Activated CD4-positive, alpha-beta T cell treated with anti-CD3 and anti-CD28 coated beads, Interleukin-2, amount 50 U/mL, for 16 hours (primary cell): ENCODE measurements around the gene DAZAP1.
"Not testable (repeated sequence)": the region's sequence is repeated elsewhere in the genome, so short reads cannot be mapped to it uniquely, and the experiment has no call there.

Source experiments
- DNase-seq: peaks from one replicate; pipeline ENCODE4 v3.0.0-alpha.2; 2020

Gene DAZAP1

DNA sequence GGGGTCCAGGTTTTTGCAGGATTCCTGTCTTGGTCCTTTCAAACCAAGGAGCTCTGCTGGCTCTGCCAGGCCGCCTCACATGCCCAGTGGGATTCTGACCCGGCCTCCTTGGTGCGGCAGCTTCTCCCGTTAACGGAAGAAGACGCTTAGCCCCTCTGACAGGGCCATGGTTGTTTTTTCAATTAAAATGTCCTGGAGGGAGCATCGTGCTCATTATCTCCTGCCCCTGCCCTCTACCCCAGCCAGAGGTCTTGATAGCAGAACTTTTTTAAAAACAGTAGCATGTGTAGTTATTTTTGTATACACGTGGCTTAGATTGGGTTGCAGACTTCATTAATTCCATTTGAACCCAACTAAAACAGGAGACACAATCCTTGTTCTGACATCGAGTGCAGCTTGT lies 19.4 kb downstream of the DAZAP1 start:
- no peak for DNase-seq

DNA sequence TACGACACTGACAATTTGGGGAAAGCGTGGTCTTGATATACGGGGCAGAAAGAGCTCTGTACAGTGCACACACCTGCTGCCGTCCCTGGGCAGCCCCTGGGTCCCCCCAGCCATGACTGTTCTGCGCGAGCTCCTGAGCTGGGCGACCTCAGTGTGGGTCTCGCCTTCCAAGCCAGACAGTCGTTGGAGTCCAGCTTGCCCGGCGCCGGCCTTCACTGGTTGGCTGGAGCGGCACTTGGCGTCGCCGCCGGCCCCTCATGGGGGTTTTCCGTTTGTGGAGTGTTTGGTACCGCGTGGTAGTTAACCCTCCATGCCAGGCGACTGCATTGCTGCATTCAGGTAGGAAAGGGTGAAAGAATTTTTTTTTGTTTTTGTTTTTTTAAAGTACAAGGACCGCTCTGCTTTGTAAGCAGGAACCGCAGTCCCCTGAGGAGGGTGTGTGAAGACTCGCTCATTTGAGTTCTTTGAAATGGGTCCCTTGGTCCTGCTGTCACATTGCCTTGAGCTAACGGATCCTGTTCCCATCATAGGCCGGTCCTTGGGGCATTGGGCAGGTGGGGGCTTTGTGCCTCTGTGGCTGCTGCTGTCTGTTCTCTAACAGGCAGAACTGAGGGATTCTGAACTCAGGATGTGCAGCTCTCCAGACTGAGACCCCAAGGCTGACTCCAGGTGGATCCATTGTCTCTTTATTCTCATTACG lies 20.0 kb downstream of the DAZAP1 start:
- no peak for DNase-seq

DNA sequence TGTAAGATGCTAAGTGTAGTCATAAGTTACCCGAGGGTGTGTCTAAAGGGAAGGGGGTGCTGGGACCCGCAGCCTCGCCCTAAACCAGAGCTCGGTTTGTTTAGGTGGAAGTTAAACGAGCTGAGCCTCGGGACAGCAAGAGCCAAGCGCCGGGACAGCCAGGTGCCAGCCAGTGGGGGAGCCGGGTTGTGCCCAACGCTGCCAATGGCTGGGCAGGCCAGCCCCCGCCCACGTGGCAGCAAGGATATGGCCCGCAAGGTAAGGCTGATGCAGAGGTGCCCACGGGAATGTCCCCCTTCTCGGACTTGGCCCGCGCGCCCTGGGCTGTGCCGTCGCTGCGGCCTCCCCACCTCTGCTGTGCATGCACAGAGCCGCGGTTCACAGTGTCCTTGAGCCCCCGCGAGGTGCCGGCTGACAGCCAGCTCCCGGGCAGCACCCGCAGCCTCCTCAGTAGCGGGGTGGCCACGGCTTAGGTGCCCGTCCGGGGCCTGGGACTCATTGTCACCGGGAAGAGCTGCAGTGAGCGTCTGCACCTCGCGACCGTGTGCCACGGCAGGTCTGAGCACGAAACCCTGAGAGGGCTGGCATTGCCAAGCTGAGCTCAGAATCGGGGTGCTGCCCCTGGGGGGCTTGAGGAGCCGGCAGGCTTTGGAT lies 21.5 kb downstream of the DAZAP1 start:
- DNase-seq: no peak

DNA sequence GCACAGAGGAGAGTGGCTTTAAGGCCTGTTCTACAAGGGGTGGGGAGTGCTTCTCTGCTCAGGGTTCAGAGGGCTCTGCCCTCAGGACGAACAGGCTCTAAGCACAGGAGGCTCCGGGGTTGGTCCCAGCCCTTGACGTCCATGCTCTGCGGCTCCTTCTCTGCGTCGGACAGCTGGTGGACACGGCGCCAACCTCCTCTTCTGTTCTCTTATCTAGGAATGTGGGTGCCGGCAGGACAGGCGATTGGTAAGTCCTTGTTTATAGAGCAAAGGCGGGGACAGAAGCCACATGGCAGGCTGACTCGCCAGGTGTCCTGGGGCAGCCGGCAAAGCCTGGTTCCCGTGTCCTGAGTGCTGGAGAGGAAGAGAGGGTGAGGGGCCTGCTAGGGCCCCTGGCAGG lies 22.4 kb downstream of the DAZAP1 start:
- no peak for DNase-seq

DNA sequence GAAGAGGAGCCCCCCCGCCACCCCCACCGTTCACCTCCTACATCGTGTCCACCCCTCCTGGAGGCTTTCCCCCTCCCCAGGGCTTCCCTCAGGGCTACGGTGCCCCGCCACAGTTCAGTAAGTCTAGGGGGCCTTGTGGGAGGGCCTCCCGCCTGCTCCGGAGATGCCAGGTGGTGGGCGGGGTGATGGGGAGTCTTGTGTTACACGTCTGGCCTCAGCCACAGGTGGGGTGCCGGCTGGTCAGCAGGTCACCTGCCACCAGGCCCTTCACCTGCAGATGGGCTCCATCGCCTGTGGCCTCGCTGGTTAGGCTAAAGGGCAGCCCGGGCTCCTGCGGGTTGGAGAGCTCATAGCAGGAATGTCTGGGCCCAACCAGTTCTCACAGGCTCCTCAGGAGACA lies 22.9 kb downstream of the DAZAP1 start:
- no peak for DNase-seq

DNA sequence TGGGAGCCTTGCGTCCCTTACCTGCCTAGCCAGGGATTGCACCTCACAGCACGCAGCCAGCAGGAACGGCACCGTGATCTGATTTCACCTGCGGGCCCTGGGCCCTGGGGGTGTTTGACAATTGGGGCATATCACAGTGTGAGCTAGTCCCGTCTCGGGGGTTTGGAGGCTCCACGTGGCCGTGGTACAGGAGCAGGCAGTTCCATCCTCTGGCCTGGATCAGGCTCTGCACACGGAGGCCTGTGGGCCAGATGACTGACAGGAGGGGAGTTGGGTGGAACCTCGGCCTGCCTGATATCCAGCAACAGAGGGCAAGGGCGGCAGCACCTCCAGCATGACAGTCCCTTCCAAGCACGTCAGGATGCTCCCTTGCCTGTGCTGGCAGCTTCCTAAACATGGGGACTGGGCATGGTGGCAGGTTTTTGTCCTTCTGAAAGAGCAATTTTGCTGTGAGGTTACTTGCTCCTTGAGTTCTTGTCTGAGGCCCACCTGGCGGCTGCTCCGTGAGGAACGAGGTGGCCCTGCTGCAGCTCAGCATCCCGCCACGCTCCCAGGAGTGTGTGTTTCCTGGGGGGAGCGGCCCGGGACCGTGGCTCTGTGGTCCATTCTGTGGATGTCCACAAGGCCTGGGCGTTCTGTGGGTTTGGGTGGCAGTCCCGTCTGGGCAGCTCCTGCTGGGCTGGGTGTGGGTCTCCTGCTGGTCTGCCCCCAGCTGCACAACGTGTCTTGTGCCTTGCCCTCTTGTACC lies 24.5 kb downstream of the DAZAP1 start:
- DNase-seq: no peak

DNA sequence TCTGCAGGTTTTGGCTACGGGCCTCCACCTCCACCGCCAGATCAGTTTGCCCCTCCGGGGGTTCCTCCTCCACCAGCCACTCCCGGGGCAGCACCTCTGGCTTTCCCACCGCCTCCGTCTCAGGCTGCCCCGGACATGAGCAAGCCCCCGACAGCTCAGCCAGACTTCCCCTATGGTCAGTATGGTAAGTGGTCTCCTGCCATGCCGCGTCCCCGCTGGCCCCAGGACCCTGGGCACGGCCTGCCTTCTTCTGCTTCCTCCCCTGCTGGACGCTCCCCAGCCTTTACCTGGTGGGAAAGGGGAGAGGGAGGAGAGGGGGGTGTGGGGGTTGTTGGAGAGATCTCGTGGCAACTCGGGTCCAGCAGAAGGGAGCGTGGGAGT lies 25.1 kb downstream of the DAZAP1 start:
- DNase-seq: no peak

DNA sequence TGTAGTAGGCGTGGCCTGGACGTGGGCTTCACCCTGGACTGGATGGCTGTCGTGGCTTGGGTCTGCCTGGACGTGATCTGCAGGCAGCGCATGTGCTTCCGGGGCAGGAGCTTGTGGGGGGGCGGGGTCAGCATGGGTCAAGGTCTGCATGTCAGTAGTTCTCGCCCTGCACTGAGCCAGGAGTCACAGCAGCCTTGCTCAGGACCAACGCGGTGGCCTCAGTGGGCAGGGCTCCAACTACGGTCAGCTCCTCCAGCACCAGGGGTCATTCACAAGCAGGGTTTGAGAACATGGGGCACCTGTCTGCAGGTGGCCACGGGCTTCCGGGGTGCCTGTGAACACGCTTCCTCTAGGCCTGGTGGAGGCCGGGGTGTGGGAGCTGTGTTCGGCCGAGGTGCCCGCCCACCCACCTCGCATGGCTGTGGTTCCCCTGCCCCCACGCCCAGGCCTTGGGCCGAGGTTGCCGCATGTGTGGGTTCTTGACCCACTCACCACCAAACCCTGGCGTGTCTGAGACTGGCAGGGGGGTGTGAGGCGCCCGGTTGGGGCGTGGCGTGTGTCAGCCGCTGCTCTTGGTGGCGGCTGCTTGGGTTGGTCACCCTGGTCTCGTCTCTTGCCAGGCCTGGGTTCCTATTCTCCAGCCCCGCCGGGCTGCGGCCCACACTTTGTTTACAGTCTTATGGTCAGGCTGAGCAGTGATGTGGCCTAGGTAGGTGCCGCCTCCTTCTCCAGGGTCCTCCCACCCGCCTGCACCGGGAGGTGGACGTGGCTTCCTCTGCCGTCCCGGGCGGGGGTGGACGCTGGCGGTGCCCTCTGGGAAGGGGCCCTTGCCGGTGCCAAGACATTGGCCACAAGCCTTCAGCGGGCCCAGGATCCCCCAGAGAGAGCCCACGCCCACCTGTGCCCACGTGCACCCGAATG lies 26.0 kb downstream of the DAZAP1 start:
- no peak for DNase-seq

DNA sequence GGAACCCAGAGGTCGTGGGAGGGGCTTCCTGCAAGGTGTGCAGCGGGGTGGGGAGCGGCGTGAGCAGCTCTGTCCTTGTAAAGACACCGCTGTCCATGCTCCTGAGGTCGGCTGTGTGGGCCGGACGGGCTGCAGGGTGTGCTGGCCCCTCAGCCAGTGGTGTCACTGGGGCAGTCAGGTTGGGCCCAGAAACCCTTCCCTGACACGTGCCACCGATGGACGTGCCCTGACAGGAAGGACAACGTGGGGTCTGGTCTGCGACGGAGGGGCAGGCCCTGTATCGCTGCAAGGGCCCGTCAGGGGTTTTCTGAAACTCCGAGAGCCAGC lies 26.6 kb downstream of the DAZAP1 start:
- no peak for DNase-seq

DNA sequence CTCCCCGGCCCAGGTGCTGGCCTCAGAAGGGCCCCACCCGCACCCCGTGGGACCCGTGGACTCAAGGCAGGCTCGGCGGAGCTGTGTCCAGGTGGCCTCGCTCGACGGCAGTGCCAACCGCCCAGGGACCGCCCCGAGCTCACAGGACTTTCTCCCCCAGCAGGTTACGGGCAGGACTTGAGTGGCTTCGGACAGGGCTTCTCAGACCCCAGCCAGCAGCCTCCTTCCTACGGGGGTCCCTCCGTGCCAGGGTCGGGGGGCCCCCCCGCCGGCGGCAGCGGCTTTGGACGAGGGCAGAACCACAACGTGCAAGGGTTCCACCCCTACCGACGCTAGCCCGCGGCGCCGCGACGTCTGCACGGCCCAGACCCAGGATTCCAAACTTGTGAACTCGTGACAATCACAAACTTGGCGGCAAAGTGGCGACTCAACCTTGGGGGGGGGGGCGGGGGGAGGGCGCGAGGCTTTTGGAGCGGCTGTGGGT lies 27.2 kb downstream of the DAZAP1 start:
- no peak for DNase-seq

DNA sequence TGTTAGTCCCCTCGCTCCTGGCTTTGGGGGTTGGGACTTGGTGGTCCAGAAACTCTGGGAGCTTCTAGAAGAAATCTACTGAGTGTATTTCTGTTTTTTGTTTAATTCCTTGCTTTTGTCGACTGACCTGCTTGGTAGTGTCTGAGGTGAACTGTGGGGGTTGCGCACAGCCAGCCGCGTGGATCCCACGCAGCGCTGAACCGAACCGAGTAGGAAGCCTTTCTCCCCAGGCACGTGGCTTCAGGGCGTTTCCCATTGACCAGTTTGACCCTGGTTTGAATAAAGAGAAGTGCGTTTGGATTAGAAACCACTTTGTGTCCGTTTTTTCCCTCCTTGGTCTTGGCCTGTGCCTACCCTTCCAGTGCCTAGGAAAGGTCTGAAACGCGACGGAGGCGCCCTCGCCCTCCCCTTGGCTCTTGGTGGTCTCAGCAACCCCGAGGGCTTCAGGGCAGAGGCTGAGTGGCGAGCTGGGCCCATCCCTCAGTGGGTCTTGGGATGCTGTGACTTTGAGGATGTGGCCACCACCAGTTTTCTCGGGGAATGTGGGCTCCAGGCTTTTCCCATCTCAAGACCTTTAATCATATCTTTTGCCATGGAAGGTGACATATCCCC lies 28.1 kb downstream of the DAZAP1 start:
- no peak for DNase-seq

DNA sequence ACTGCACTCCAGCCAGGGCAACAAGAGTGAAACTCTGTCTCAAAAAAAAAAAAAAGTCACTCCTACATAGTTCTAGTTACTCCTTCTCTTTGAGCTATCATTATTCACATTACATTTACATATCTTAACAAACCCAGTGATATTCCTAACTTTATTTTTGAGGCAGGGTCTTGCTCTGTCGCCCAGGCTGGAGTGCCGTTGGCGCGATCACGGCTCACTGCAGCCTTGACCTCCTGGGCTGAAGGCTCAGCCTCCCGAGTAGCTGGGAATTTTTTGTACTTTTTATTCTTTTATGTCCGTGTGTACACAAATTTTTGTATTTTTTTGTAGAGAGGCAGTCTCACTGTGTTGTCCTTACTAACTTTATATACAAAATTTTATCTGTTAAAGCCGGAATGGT lies 30.2 kb downstream of the DAZAP1 start:
- no peak for DNase-seq

DNA sequence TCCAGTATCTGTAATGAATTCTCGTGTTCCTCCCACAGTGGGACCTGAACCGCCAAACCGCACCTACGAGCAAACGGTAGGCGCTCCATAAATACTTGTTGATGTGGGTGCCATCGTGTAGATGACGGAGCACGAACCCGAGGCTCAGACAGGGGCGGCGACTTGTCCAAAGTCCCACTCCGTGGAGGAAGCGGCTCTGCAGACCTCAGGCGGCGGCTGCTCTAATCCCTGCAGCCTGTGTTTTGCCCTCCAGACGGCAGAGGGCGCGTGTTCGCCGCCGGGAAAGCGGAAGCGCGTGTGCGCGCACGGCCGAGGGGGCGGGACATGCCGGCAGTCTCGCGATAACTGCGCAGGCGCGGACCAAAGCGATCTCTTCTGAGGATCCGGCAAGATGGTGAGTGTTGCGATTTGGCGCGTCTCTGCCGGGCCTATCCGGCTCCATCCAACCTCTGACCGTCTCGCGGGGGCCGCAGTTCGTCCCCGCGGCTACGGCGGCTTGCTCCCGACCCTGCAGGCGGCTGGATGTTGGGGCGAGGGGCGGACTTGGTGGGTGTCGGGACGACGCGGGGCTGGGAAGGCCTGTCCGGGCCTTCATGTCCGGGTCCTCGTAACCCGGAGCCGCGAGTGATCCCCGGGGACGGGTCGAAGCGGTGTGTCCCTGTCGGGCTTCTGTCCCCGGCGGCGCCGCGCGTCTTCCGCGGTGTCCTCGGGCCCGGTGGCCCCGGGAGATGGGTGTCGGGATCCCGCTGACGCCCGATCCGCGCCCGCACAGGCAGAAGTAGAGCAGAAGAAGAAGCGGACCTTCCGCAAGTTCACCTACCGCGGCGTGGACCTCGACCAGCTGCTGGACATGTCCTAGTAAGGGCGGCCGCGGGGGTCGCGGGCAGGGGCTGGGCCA lies 30.9 kb downstream of the DAZAP1 start, which contains the start of gene RPS15:
Gene RPS15 (plus strand): TSS at position 362 of the 898 bp plus-strand sequence. CDS start 30 bp downstream, at position 392.
- peak; percentile 96 for DNase-seq

DNA sequence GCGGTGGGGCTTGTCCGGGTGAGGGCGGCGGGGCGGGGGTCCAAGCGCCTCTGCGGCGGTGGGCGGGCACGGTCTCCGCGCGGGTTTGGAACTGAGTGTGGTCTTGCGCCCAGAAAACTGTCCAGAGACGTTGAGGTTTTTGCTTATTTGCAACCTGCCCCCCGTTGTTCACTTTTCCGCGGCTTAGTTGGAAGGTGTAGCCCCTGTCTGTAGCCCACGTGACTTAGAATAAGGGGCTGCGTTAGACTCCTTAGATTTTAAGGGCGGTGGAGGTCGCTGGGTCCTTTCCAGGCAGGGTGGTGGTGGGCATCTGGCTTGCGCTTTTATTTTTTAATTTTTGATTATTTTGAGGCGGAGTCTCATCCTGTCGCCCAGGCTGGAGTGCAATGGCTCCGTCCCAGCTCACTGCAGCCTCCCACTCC lies 31.6 kb downstream of the DAZAP1 start:
- no peak for DNase-seq

DNA sequence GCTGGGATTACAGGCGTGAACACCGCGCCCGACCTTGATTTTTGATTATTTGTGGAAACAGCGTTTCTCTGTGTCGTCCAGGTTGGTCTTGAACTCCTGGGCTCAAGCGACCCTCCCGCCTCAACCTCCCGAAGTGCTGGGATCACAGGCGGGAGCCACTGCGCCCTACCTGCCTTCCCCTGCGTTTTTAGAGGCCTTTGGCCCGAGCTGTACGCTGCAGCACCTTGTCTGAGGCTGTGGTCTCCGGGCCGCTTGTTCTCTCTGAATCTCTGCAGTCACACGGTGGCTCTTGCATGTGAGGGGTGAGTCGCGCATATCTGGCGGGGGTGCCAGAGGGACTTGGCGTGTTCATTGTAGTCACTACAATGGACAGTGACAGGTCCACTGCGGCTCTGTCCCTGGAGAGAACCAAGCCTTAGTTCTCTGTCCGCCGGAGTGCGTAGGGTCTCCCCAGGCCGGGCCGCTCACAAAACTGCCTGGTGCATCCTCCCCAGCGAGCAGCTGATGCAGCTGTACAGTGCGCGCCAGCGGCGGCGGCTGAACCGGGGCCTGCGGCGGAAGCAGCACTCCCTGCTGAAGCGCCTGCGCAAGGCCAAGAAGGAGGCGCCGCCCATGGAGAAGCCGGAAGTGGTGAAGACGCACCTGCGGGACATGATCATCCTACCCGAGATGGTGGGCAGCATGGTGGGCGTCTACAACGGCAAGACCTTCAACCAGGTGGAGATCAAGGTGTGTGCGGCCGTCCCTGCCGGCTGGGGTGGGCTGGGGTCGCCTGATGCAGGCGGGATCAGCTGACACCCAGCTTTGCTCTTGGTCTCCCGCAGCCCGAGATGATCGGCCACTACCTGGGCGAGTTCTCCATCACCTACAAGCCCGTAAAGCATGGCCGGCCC lies 32.4 kb downstream of the DAZAP1 start:
- not testable (repeated sequence) for DNase-seq

DNA sequence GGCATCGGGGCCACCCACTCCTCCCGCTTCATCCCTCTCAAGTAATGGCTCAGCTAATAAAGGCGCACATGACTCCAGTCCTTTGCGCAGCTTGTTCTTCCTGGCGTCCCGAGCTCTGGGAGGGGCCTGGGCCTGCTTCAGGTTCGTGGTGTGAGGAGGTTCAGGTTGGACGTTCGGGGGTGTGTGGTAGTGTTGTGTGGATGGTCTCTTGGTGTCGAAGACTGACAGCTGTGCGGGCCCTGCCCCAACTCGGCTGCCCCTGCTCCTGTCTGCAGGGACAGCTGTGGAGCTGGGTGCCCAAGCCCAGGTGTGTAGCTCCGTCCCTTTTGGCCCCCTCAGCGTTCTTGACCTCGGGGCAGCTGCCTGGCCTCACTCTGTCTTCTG lies 33.0 kb downstream of the DAZAP1 start:
- DNase-seq: no peak

DNA sequence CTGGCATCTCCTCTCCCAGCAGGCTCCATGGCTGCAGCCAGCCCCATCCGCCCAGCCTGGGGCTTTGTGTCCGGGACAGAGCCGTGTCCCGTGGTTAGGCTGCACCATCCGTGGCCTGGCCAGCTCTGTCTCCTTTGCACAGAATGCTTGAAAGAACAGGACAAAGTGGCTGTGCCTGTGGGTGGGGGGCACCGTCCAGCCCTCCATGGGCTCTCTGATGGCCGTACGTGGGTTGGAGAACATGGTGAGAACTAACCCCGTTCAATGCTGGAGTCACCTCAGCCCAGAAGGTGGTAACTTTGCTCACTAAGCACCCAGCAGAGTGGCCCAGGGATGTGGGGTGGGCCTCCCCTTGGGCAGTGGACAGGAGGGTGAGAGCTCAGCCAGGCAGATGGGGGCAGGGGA lies 33.6 kb downstream of the DAZAP1 start:
- no peak for DNase-seq

DNA sequence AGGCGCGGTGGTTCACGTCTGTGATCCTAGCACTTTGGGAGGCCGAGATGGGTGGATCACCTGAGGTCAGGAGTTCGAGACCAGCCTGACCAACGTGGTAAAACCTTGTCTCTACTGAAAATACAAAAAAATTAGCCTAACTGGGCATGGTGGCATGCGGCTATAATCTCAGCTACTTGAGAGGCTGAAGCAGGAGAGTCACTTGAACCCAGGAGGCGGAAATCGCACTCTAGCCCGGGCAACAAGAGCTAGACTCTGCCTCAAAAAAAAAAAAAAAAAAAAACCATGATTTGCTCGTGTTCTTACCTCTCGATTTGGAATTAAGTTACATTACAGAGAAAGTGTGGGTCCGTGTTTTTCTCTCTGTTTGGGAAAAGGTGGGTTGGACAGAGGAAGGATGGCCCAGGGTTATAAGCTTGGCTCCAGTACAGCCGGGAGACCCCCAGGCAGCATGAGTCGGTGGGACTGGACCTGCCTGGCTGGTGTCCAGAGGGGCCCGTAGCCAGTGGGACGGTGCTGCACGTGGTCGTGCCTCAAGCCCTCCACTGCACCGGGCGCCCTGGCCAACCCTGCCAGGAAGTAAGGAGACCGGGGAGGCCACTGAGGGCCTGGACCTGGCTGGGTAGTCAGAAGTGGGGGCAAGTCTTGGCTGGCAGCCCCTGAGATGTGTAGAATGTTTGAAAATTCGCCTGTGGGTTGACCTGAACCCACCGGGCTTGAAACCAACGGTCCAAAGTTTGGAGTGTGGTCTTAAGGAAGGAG lies 34.5 kb downstream of the DAZAP1 start:
- DNase-seq: no peak

DNA sequence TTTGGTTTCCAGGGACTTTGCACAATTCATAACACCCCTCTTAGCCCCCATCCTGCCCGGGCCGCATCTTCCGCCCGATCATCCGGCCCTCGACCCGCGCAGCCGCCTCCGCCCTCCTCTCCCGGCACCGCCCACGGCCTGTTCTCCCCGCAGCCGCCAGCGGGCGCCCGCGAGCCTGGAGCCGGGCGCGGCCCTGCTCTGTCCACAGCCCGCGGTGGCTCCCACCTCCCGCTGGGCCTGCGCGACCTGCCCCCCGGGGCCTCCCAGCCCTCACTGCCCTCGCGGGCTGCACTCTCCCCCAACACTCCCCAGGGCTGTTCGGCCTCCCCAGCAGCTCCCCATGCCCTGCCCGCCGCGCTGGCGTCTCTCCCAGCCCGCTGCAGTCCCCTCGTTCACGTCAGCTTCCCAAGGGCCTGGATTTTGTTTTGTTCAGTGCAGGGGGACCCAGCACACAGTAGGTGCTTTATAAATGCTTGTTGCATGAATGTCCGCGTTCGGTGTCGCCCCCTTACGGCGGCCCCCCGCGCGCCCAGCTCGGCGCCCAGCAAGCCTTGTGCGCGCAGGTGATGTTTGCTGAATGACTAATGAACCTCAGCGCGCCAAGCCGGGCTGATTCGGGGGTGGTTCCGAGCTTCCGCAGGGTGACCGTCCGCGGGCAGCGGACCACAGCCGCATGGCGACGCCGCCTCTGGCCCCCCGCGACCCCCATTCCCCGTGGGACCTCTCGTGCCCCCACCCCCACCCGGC lies 38.0 kb downstream of the DAZAP1 start:
- peak; percentile 83 for DNase-seq
